RWPE2 (cell line): ENCODE results near the gene TMEM135.
"Not testable (repeated sequence)": the region's sequence is repeated elsewhere in the genome, so short reads cannot be mapped to it uniquely, and the experiment has no call there.

Source experiments
- ATAC-seq: fragments of 200-7000 bp; cut with Tn5 transposase; 3 replicates; pipeline ENCODE4 v1.9.1; 2021; ENCODE audit warnings: low read depth
- DNase-seq: peaks from one replicate; pipeline ENCODE4 v3.0.0-alpha.2; 2020; ENCODE audit warnings: low spot score
- H3K27ac ChIP-seq: fragments of 450-650 bp; 2 replicates; pipeline ENCODE4 v1.5.1; 2017; ENCODE audit warnings: mild to moderate bottlenecking; ENCODE audit not compliant: poor library complexity, severe bottlenecking
- H3K27me3 ChIP-seq: fragments of 250-450 bp; sonication (Bioruptor Pico); 2 replicates; pipeline ENCODE4 v1.5.1; 2021; ENCODE audit warnings: mild to moderate bottlenecking, moderate library complexity; ENCODE audit not compliant: insufficient read depth, poor library complexity, severe bottlenecking
- H3K36me3 ChIP-seq: fragments of 250-450 bp; sonication (Bioruptor Pico); 2 replicates; pipeline ENCODE4 v1.5.1; 2020; ENCODE audit warnings: low read depth, mild to moderate bottlenecking, moderate library complexity
- H3K4me1 ChIP-seq: fragments of 250-450 bp; sonication (Bioruptor Pico); 2 replicates; pipeline ENCODE4 v1.5.1; 2021; ENCODE audit warnings: mild to moderate bottlenecking, moderate library complexity; ENCODE audit not compliant: insufficient read depth, poor library complexity, severe bottlenecking
- H3K4me3 ChIP-seq: fragments of 250-450 bp; sonication (Bioruptor Pico); 2 replicates; pipeline ENCODE4 v1.5.1; 2021; ENCODE audit warnings: mild to moderate bottlenecking, moderate library complexity; ENCODE audit not compliant: severe bottlenecking
- H3K9me3 ChIP-seq: fragments of 250-450 bp; sonication (Bioruptor Pico); 2 replicates; pipeline ENCODE4 v1.5.1; 2021; ENCODE audit warnings: mild to moderate bottlenecking, moderate library complexity; ENCODE audit not compliant: severe bottlenecking
- TF ChIP-seq, protein P1 (sequence below): fragments of 450-650 bp; IDR thresholded peaks from one replicate; pipeline ENCODE4 v1.5.1; 2017; ENCODE audit warnings: mild to moderate bottlenecking, moderate library complexity; ENCODE audit not compliant: poor library complexity, severe bottlenecking

Gene TMEM135

DNA sequence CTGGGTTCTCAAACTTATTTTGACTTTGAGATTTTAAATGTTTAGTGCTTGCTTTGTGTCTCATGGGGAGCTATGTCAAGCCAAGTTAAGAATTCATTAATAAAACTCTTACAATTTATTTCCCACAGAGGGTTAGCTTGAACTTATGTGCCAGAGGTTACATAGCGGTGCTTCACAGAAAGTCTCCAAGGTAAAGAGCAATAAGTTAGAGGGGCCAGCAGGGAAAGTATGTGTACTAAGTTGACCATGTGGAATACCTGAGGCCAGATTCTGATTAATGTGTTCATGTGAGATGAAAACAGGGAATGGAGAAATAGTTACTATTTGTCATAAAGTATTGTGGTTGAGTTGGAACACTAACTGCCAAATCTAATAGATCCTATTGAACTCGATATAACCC is 149.3 kb downstream of the TMEM135 start:
- H3K4me3 ChIP-seq, result no peak overlapping the region
- DNase-seq (no peak), ATAC-seq (no peak)
- TF ChIP-seq, protein P1, sequence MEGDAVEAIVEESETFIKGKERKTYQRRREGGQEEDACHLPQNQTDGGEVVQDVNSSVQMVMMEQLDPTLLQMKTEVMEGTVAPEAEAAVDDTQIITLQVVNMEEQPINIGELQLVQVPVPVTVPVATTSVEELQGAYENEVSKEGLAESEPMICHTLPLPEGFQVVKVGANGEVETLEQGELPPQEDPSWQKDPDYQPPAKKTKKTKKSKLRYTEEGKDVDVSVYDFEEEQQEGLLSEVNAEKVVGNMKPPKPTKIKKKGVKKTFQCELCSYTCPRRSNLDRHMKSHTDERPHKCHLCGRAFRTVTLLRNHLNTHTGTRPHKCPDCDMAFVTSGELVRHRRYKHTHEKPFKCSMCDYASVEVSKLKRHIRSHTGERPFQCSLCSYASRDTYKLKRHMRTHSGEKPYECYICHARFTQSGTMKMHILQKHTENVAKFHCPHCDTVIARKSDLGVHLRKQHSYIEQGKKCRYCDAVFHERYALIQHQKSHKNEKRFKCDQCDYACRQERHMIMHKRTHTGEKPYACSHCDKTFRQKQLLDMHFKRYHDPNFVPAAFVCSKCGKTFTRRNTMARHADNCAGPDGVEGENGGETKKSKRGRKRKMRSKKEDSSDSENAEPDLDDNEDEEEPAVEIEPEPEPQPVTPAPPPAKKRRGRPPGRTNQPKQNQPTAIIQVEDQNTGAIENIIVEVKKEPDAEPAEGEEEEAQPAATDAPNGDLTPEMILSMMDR, result no peak
- H3K27ac ChIP-seq, result no peak overlapping the region
- H3K4me1 ChIP-seq, result no peaks in the 10 kb centered on the region
- no peaks in the 10 kb centered on the region for H3K27me3 ChIP-seq
- H3K9me3 ChIP-seq, result no peaks in the 10 kb centered on the region
- H3K36me3 ChIP-seq, result no peaks in the 10 kb centered on the region

DNA sequence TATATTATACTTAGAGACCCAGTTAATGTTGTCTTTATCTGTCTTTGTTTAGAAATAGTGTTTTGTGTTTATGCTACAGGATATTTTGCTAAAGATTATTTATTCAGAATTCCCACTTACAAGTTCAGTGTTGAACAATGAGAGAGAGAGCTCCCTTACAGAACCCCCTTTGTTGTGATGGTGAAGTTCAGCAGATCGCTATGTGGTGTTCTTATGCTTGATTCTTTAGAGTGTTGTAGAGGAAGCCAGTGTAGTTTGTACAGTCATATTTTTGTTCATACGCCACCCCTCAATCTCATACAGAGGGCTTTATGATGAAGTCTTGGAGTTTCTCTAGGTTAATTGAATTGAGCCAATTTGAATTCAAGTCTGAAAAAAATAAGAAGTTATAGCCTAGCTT is 150.2 kb downstream of the TMEM135 start:
- TF ChIP-seq, protein P1, result no peak
- DNase-seq (no peak), ATAC-seq (no peak)
- Histone ChIP-seq H3K9me3 (no peaks in the 10 kb centered on the region), H3K27ac (no peak overlapping the region), H3K4me1 (no peaks in the 10 kb centered on the region), H3K4me3 (no peak overlapping the region), H3K36me3 (no peaks in the 10 kb centered on the region), H3K27me3 (no peaks in the 10 kb centered on the region)

DNA sequence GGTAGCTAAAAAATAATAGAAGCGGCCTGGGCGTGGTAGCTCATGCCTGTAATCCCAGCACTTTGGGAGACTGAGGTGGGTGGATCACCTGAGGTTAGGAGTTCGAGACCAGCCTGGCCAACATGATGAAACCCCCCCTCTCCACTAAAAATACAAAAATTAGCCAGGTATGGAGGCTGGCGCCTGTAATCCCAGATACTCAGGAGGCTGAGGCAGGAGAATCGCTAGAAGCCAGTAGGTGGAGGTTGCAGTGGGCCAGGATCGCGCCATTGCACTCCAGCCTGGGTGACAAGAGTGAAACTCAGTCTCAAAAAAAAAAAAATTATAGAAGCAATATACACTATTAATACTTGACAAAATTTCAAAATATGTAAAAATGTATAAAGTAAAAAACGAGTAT is 150.7 kb downstream of the TMEM135 start:
- not testable (repeated sequence) for ATAC-seq, H3K27me3 ChIP-seq, H3K36me3 ChIP-seq, H3K4me3 ChIP-seq, H3K9me3 ChIP-seq, H3K4me1 ChIP-seq, DNase-seq, H3K27ac ChIP-seq

DNA sequence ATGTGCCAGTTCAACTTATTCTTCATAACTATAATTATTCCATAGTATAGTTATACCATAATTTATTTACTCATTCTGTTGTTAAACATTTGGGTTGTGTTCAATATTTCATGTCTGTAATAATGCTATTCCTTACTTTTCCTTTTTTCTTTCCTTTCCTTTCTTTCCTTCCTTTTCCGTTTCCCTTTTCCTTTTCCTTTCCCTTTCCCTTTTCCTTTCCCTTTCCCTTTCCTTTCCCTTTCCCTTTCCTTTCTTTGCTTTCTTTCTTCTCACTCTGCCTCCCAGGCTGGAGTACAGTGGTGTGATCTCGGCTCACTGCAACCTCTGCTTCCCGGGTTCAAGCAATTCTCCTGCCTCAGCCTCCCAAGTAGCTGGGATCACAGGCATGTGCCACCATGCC is 151.2 kb downstream of the TMEM135 start:
- H3K4me1 ChIP-seq, H3K4me3 ChIP-seq: not testable (repeated sequence)

DNA sequence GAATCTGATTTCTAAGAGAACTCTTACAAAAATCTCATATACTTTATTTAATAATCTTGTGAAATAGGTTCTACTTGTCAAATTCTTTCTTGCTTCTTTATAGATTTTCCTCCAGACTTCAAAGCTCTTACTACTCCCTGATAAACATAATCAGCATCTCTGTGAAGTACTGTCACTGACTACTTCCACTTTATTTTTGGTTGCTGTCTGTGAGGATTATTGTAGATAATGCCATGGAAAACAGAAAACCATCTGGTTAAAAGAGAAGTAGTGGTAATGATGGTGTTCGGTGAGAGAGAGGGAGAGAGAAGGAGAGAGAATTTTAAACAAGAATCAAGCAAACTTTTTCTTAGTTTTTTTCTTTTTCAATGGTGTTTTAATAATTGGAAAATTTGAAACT is 152.3 kb downstream of the TMEM135 start:
- DNase-seq (no peak), ATAC-seq (no peak)
- H3K4me1 ChIP-seq, result no peaks in the 10 kb centered on the region
- no peaks in the 10 kb centered on the region for H3K9me3 ChIP-seq
- H3K27me3 ChIP-seq, result no peaks in the 10 kb centered on the region
- no peak overlapping the region for H3K27ac ChIP-seq
- no peak overlapping the region for H3K4me3 ChIP-seq
- TF ChIP-seq, protein P1, result no peak
- no peaks in the 10 kb centered on the region for H3K36me3 ChIP-seq

More for the DNA sequence above, 151.2 kb downstream of the TMEM135 start:
- not testable (repeated sequence) for H3K36me3 ChIP-seq, H3K27ac ChIP-seq, H3K27me3 ChIP-seq, H3K9me3 ChIP-seq, DNase-seq, ATAC-seq

DNA sequence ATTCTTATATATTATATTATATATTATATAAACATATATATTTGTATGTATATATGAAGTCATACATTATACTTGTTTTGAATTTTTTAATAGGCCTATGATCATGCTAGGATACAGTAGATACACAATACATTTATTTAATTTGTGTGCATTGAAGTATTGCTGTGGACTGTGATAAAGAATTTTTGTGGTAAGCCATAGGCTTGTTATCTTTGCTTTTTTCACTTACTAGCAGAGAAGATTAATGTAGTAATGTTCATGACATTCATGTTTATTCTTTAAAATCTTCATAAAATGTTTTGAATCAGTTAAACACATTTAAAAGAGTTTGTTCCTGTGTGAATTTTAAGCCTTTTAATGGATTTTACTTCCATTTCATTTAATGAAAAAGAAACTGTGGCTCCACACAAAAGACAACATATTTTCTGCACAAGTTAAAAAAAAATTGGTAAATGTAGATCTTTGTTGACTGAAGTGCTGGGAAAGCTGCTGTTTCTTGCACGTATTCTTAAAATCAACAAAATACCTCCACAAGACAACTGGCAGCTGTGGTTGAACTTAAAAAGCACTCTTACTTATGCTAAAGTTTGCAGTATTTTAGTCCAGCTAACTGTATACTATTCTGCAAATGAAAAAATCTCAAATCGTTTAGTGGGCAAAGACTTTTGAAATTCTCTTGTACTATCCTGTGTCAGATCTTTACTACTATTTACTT is 156.2 kb downstream of the TMEM135 start:
- Histone ChIP-seq H3K4me1 (no peaks in the 10 kb centered on the region), H3K27ac (no peak overlapping the region), H3K9me3 (no peaks in the 10 kb centered on the region), H3K36me3 (no peaks in the 10 kb centered on the region), H3K27me3 (no peaks in the 10 kb centered on the region), H3K4me3 (no peak overlapping the region)
- ATAC-seq (no peak), DNase-seq (no peak)
- TF ChIP-seq, protein P1, result no peak
